ENCODE data around the gene PIP4K2B. TPM values are rescaled to one million over a fixed set of nuclear protein-coding genes. Genes with fewer than 3 reads are reported as not detected.
A peak's percentile ranks its signal among the peaks of the same experiment; 100 is the strongest.

Gene PIP4K2B
- total RNA-seq, 2 experiments from 2014 or later: 17.0 to 17.2 TPM

DNA sequence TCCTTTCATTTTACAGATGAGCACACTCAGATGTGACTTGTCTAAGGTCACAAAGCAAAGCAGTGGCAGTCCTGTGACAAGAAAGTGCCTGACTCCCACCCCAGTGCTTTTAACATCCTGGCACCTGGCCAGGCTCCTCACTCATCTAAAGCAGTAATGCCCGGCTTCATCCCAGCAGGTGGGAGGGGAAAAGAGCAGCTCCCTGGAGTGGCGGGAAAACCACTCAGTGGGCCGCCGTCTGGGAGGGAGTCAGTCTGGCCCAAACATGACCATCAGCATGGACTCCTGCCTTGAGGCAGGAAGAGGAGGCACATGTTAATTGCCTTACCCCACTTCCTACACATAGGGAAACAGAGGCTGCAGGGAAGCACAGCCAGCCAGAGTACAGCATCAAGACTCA is 53.8 kb downstream of the PIP4K2B start:
- ATAC-seq (ENCODE audit: poor library complexity): no peak
- Histone ChIP-seq H3K4me1 (ENCODE audit: insufficient read depth, low read length) (peaks cover 40% of the 10 kb centered on the region), H3K36me3 (ENCODE audit: insufficient read depth, low read length) (no peaks in the 10 kb centered on the region), H3K27me3 (ENCODE audit: control insufficient read depth in 1 of 2, insufficient read depth in 2 of 2, low read length in 2 of 2) (peaks cover 47 to 51% of the 10 kb centered on the region in 2 experiments), H3K9me3 (ENCODE audit: control insufficient read depth in 1 of 2, insufficient read depth in 1 of 2, low read length in 2 of 2) (peaks cover 0 to 15% of the 10 kb centered on the region in 2 experiments), H3K27ac (ENCODE audit: low read depth in 1 of 2, low read length in 2 of 2) (no peak overlapping the region), H3K4me3 (ENCODE audit: low read length) (no peak overlapping the region)
- no peaks in the 10 kb centered on the region for H3K9me3 Mint-ChIP-seq
- DNase-seq: no peak
- no peaks in the 10 kb centered on the region for H3K36me3 Mint-ChIP-seq (ENCODE audit: low read depth)
- H3K27me3 Mint-ChIP-seq: peaks cover 43% of the 10 kb centered on the region
- no peak for TF ChIP-seq CTCF (IDR thresholded peaks at IDR 0.05)
- H3K4me3 Mint-ChIP-seq: no peak overlapping the region
- no peak overlapping the region for H3K27ac Mint-ChIP-seq
- ChIA-PET POLR2A (interaction anchor here (1.3 kb wide), 1 partner anchor 15 kb away, joined by 3 read pairs; no protein-coding TSS in a partner anchor), CTCF (interaction anchor here (1.2 to 2.0 kb wide), 2 partner anchors 10 to 69 kb away, joined by 3 to 9 read pairs; no protein-coding TSS in a partner anchor)
- intact Hi-C loops (cut with DNase I, micrococcal nuclease): no loop called here
- peaks cover 19% of the 10 kb centered on the region for H3K4me1 Mint-ChIP-seq (ENCODE audit: low read depth)

GRCh38 chr17:38743556-38744171 is 55.7 kb downstream of the PIP4K2B start:
- no peak for TF ChIP-seq CTCF (IDR thresholded peaks at IDR 0.05)
- DNase-seq (no peak), ATAC-seq (ENCODE audit: poor library complexity) (no peak)
- Mint-ChIP-seq H3K9me3 (no peaks in the 10 kb centered on the region), H3K4me3 (no peak overlapping the region), H3K27me3 (peaks cover 30% of the 10 kb centered on the region), H3K27ac (no peak overlapping the region), H3K4me1 (ENCODE audit: low read depth) (peaks cover 12% of the 10 kb centered on the region), H3K36me3 (ENCODE audit: low read depth) (no peaks in the 10 kb centered on the region)
- POLR2A ChIA-PET: no interaction called here
- intact Hi-C loops (cut with DNase I, micrococcal nuclease): no loop called here
- Histone ChIP-seq H3K27me3 (ENCODE audit: control insufficient read depth in 1 of 2, insufficient read depth in 2 of 2, low read length in 2 of 2) (peaks cover 28 to 33% of the 10 kb centered on the region in 2 experiments), H3K4me1 (ENCODE audit: insufficient read depth, low read length) (peaks cover 22% of the 10 kb centered on the region), H3K9me3 (ENCODE audit: control insufficient read depth in 1 of 2, insufficient read depth in 1 of 2, low read length in 2 of 2) (peaks cover 0 to under 1% of the 10 kb centered on the region in 2 experiments), H3K4me3 (ENCODE audit: low read length) (no peak overlapping the region), H3K36me3 (ENCODE audit: insufficient read depth, low read length) (no peaks in the 10 kb centered on the region), H3K27ac (ENCODE audit: low read depth in 1 of 2, low read length in 2 of 2) (no peak overlapping the region)
- CTCF ChIA-PET: no interaction called here

- Mint-ChIP-seq H3K4me3 (no peak overlapping the region), H3K36me3 (ENCODE audit: low read depth) (no peaks in the 10 kb centered on the region), H3K27me3 (peaks cover 30% of the 10 kb centered on the region), H3K27ac (no peak overlapping the region), H3K4me1 (ENCODE audit: low read depth) (peaks cover 12% of the 10 kb centered on the region), H3K9me3 (no peaks in the 10 kb centered on the region)
- peak in 1 of 14 experiments; percentile 38 for DNase-seq
- peak; percentile 32 for ATAC-seq (ENCODE audit: poor library complexity)
- H3K27ac ChIP-seq (ENCODE audit: low read depth in 1 of 2, low read length in 2 of 2): no peak overlapping the region
- peaks cover 13% of the 10 kb centered on the region for H3K4me1 ChIP-seq (ENCODE audit: insufficient read depth, low read length)
- no peaks in the 10 kb centered on the region for H3K9me3 ChIP-seq (ENCODE audit: control insufficient read depth in 1 of 2, insufficient read depth in 1 of 2, low read length in 2 of 2)
- TF ChIP-seq CTCF (IDR thresholded peaks at IDR 0.05): no peak
- H3K27me3 ChIP-seq (ENCODE audit: control insufficient read depth in 1 of 2, insufficient read depth in 2 of 2, low read length in 2 of 2): peaks cover 22 to 26% of the 10 kb centered on the region in 2 experiments
- CTCF ChIA-PET: no interaction called here
- intact Hi-C loops (cut with DNase I, micrococcal nuclease): no loop called here
- H3K4me3 ChIP-seq (ENCODE audit: low read length): no peak overlapping the region
- POLR2A ChIA-PET: no interaction called here
- no peaks in the 10 kb centered on the region for H3K36me3 ChIP-seq (ENCODE audit: insufficient read depth, low read length)
These were observed 56.7 kb downstream of the PIP4K2B start for GRCh38 chr17:38742411-38743308.

Measured in CD4-positive, alpha-beta T cell (primary cell).